HCT116 (cell line): ENCODE results near the gene HNF1B. TPM values are rescaled to one million over a fixed set of nuclear protein-coding genes. Genes with fewer than 3 reads are reported as not detected.

ENCODE experiments used
- ATAC-seq: fragments of 200-7000 bp; cut with Tn5 transposase; 2 replicates; pipeline ENCODE4 v1.9.1; 2020; ENCODE audit warnings: mild to moderate bottlenecking, moderate library complexity
- BruUV-seq: library from RNA; stranded (reverse); fragments of 400-500 nt; replicated peaks from 2 replicates; lab custom pipeline; 2021; lab: Mats Ljungman, UMichigan
- CTCF ChIA-PET: fragments of 300-600 bp; sonication (Branson Sonifier 250); formaldehyde crosslinking; loops from one replicate; lab custom pipeline; 2021; ENCODE audit warnings: antibody characterized with exemption; lab: Charles Lee
- POLR2A ChIA-PET: fragments of 300-600, 350-600 bp; sonication (Branson Sonifier 250); formaldehyde crosslinking; loops from one replicate; lab custom pipeline; 2021; ENCODE audit warnings: antibody characterized with exemption; lab: Charles Lee
- RAD21 ChIA-PET, 2 experiments: fragments of 300-600 bp; sonication (Branson Sonifier 250); formaldehyde crosslinking; loops; one replicate each; lab custom pipeline; 2023; ENCODE audit warnings: low total read pairs in 2 of 2; ENCODE audit not compliant: uncharacterized antibody in 2 of 2, unreplicated experiment in 2 of 2, low non-redundant PET in 1 of 2; lab: Charles Lee
- DNase-seq: peaks from one replicate; pipeline ENCODE4 v3.0.0-alpha.2; 2010; ENCODE audit warnings: low read depth, low spot score
- H2AFZ ChIP-seq: fragments of 200-600 bp; shearing (Covaris generic), sonication (generic); 2 replicates; pipeline ENCODE4 v1.6.1; 2017; ENCODE audit warnings: low read depth, mixed run types, mixed read lengths, antibody characterized with exemption, low read length; ENCODE audit not compliant: poor library complexity, severe bottlenecking
- H3K27ac ChIP-seq: 2 replicates; pipeline ENCODE4 v1.5.1; 2012; ENCODE audit warnings: low read depth, low read length
- H3K27me3 ChIP-seq: fragments of 200-600 bp; sonication (generic); 2 replicates; pipeline ENCODE4 v1.6.1; 2016; ENCODE audit warnings: mixed run types, low read length, mixed read lengths; ENCODE audit not compliant: insufficient read depth
- H3K36me3 ChIP-seq, 2 experiments: fragments of 200-500 bp in 1 of 2; fragments of 200-600 bp in 1 of 2; sonication (Bioruptor generic) in 1 of 2; sonication (generic) in 1 of 2; 2 replicates each; pipeline versions ENCODE4 v1.5.1 to v1.6.1; 2014 to 2016; ENCODE audit warnings: low read length in 2 of 2, inconsistent platforms in 1 of 2, mixed read lengths in 1 of 2, mixed run types in 1 of 2; ENCODE audit not compliant: insufficient read depth in 2 of 2, control insufficient read depth in 1 of 2
- H3K4me1 ChIP-seq, 2 experiments: fragments of 200-600 bp in 1 of 2; sonication (generic) in 1 of 2; 2 replicates each; pipeline versions ENCODE4 v1.5.1 to v1.6.1; 2012 to 2017; ENCODE audit warnings: low read length in 2 of 2, inconsistent platforms in 1 of 2, mild to moderate bottlenecking in 1 of 2, mixed read lengths in 1 of 2, mixed run types in 1 of 2, moderate library complexity in 1 of 2; ENCODE audit not compliant: insufficient read depth in 2 of 2, control insufficient read depth in 1 of 2
- H3K4me2 ChIP-seq: fragments of 200-600 bp; sonication (generic); 2 replicates; pipeline ENCODE4 v1.6.1; 2017; ENCODE audit warnings: mixed run types, low read length, mixed read lengths
- H3K4me3 ChIP-seq, 2 experiments: fragments of 200-600 bp in 1 of 2; sonication (generic) in 1 of 2; replicated peaks in 1 of 2; 2 replicates each; pipeline ENCODE4 v1.5.1; 2011 to 2016; ENCODE audit warnings: low read length in 2 of 2, control low read depth in 1 of 2, low read depth in 1 of 2, mild to moderate bottlenecking in 1 of 2, mixed read lengths in 1 of 2, mixed run types in 1 of 2
- H3K79me2 ChIP-seq: fragments of 200-600 bp; sonication (generic); 2 replicates; pipeline ENCODE4 v1.6.1; 2017; ENCODE audit warnings: mild to moderate bottlenecking, mixed run types, low read length, moderate library complexity, mixed read lengths; ENCODE audit not compliant: insufficient read depth
- H3K9ac ChIP-seq: fragments of 200-600 bp; sonication (generic); 2 replicates; pipeline ENCODE4 v1.6.1; 2016; ENCODE audit warnings: low read length, mixed read lengths
- H3K9me2 ChIP-seq: fragments of 200-600 bp; sonication (generic), shearing (Covaris generic); 2 replicates; pipeline ENCODE4 v1.6.1; 2017; ENCODE audit warnings: mixed run types, mild to moderate bottlenecking, moderate library complexity; ENCODE audit not compliant: insufficient read depth
- H3K9me3 ChIP-seq, 2 experiments: fragments of 200-500 bp in 1 of 2; fragments of 200-600 bp in 1 of 2; sonication (Bioruptor generic) in 1 of 2; sonication (generic) in 1 of 2; 2 replicates each; pipeline ENCODE4 v1.6.1; 2014 to 2017; ENCODE audit warnings: low read length in 2 of 2, mixed read lengths in 2 of 2, inconsistent platforms in 1 of 2, low read depth in 1 of 2, mild to moderate bottlenecking in 1 of 2, mixed run types in 1 of 2, moderate library complexity in 1 of 2; ENCODE audit not compliant: control insufficient read depth in 1 of 2, insufficient read depth in 1 of 2
- H4K20me1 ChIP-seq: fragments of 200-600 bp; sonication (generic), shearing (Covaris generic); 2 replicates; pipeline ENCODE4 v1.6.1; 2017; ENCODE audit warnings: mixed run types, mild to moderate bottlenecking, moderate library complexity; ENCODE audit not compliant: insufficient read depth
- CBX3 ChIP-seq: IDR thresholded peaks from 2 replicates; pipeline ENCODE4 v1.6.1; 2012; ENCODE audit warnings: low read depth
- CEBPB ChIP-seq: IDR thresholded peaks from 2 replicates; pipeline ENCODE4 v1.6.1; 2012; ENCODE audit warnings: low read depth
- RAD21 ChIP-seq: IDR thresholded peaks from 2 replicates; pipeline ENCODE4 v1.6.1; 2012; ENCODE audit warnings: low read depth, mild to moderate bottlenecking
- SRF ChIP-seq: IDR thresholded peaks from 2 replicates; pipeline ENCODE4 v1.6.1; 2012; ENCODE audit warnings: low read depth
- TCF7L2 ChIP-seq: IDR thresholded peaks from 2 replicates; pipeline ENCODE4 v1.7.0; 2011; ENCODE audit warnings: borderline replicate concordance, inconsistent platforms; ENCODE audit not compliant: insufficient read depth, insufficient read length; ENCODE audit errors: extremely low read depth
- intact Hi-C: fragments of 100-400 bp; cut with micrococcal nuclease; formaldehyde crosslinking; loops from 2 replicates; pipeline ENCODE4 v1.10.0; 2022
- total RNA-seq: library from RNA; stranded (reverse); gene quantifications from one replicate; pipeline ENCODE4 v1.2.1, GENCODE V29; 2021; ENCODE audit not compliant: unreplicated experiment
- TF ChIP-seq, protein P1 (sequence below): IDR thresholded peaks from 2 replicates; pipeline ENCODE4 v1.6.1; 2011; ENCODE audit warnings: mild to moderate bottlenecking, low read length, moderate library complexity; ENCODE audit not compliant: insufficient replicate concordance; ENCODE audit errors: extremely low read depth
- TF ChIP-seq, protein P2 (sequence below), 3 experiments: fragments of 200-600 bp in 1 of 3; sonication (generic) in 1 of 3; IDR thresholded peaks in 2 of 3; conservative IDR thresholded peaks in 1 of 3; 2 replicates each; pipeline ENCODE4 v1.5.1; 2012 to 2017; ENCODE audit warnings: low read depth in 2 of 3, low read length in 2 of 3, antibody characterized with exemption in 1 of 3, borderline replicate concordance in 1 of 3, control low read depth in 1 of 3, mild to moderate bottlenecking in 1 of 3, mixed read lengths in 1 of 3, mixed run types in 1 of 3, moderate library complexity in 1 of 3; ENCODE audit not compliant: insufficient read depth in 1 of 3

HNF1B gene
- total RNA-seq, 1 experiment from 2014 or later, result 3.6 TPM

DNA sequence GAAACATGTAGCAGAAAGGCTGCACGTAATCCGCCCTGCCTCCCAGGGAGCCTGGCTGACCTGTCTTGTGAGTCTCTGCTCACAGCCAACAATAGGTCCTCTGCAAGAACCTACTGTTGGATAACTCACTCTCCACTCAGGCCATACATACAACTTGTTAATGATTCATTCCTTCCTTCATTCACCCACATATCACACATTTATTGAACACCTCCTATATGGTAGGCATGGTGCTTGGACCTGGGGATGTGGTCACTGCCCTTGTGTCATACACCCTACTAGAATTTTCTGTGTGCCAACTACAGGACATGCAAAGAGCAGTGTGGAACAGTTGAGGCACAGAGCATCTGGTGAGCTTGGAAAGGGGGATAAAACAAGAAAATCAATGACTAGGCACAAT lies 28.1 kb upstream of the HNF1B start:
- Histone ChIP-seq H3K36me3 (no peaks in the 10 kb centered on the region), H3K9ac (no peak overlapping the region), H3K27me3 (no peaks in the 10 kb centered on the region), H3K4me1 (peaks cover 0 to 7% of the 10 kb centered on the region in 2 experiments; a peak in 1 of 4 replicates), H3K4me2 (no peak overlapping the region), H3K9me2 (no peaks in the 10 kb centered on the region), H3K4me3 (no peak overlapping the region), H3K27ac (no peak overlapping the region), H3K9me3 (no peaks in the 10 kb centered on the region), H2AFZ (no peak overlapping the region), H3K79me2 (no peaks in the 10 kb centered on the region), H4K20me1 (no peaks in the 10 kb centered on the region)
- ATAC-seq, result no peak
- CTCF ChIA-PET, result no interaction called here
- POLR2A ChIA-PET, result no interaction called here
- RAD21 ChIA-PET, result no interaction called here
- no TSS peak for BruUV-seq
- intact Hi-C loops, result no loop called here
- TF ChIP-seq CBX3, result no peak
- no peak for TF ChIP-seq RAD21
- TF ChIP-seq TCF7L2, result no peak
- DNase-seq, result no peak

GRCh38 chr17:37770631-37771518 lies 26.0 kb upstream of the HNF1B start:
- DNase-seq (peak; percentile 44), ATAC-seq (peak; percentile 91)
- no peaks in the 10 kb centered on the region for H3K79me2 ChIP-seq
- peak overlapping the region; percentile 21; the same call in 1 of the 2 replicates for H3K4me2 ChIP-seq
- H2AFZ ChIP-seq, result peak overlapping the region; percentile 70
- no peaks in the 10 kb centered on the region for H3K36me3 ChIP-seq
- intact Hi-C loops, result loop anchor here (1.0 to 2.0 kb wide), 3 partner anchors 70 to 244 kb away; no protein-coding TSS in a partner anchor
- no peaks in the 10 kb centered on the region for H3K27me3 ChIP-seq
- H3K9ac ChIP-seq, result no peak overlapping the region
- H3K4me3 ChIP-seq, result no peak overlapping the region
- RAD21 ChIA-PET, result interaction anchor here in 1 of 2 experiments (1.6 kb wide), 1 partner anchor 68 kb away, joined by 5 read pairs; no protein-coding TSS in a partner anchor
- no peaks in the 10 kb centered on the region for H3K9me3 ChIP-seq
- POLR2A ChIA-PET, result no interaction called here
- peaks cover 0 to 7% of the 10 kb centered on the region in 2 experiments; a peak in 1 of 4 replicates for H3K4me1 ChIP-seq
- H4K20me1 ChIP-seq, result no peaks in the 10 kb centered on the region
- H3K9me2 ChIP-seq, result no peaks in the 10 kb centered on the region
- BruUV-seq, result no TSS peak
- TF ChIP-seq, protein P1, sequence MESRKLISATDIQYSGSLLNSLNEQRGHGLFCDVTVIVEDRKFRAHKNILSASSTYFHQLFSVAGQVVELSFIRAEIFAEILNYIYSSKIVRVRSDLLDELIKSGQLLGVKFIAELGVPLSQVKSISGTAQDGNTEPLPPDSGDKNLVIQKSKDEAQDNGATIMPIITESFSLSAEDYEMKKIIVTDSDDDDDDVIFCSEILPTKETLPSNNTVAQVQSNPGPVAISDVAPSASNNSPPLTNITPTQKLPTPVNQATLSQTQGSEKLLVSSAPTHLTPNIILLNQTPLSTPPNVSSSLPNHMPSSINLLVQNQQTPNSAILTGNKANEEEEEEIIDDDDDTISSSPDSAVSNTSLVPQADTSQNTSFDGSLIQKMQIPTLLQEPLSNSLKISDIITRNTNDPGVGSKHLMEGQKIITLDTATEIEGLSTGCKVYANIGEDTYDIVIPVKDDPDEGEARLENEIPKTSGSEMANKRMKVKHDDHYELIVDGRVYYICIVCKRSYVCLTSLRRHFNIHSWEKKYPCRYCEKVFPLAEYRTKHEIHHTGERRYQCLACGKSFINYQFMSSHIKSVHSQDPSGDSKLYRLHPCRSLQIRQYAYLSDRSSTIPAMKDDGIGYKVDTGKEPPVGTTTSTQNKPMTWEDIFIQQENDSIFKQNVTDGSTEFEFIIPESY, result no peak
- TF ChIP-seq RAD21 (peak; percentile 85), SRF (no peak), CEBPB (no peak)
- TF ChIP-seq, protein P2, sequence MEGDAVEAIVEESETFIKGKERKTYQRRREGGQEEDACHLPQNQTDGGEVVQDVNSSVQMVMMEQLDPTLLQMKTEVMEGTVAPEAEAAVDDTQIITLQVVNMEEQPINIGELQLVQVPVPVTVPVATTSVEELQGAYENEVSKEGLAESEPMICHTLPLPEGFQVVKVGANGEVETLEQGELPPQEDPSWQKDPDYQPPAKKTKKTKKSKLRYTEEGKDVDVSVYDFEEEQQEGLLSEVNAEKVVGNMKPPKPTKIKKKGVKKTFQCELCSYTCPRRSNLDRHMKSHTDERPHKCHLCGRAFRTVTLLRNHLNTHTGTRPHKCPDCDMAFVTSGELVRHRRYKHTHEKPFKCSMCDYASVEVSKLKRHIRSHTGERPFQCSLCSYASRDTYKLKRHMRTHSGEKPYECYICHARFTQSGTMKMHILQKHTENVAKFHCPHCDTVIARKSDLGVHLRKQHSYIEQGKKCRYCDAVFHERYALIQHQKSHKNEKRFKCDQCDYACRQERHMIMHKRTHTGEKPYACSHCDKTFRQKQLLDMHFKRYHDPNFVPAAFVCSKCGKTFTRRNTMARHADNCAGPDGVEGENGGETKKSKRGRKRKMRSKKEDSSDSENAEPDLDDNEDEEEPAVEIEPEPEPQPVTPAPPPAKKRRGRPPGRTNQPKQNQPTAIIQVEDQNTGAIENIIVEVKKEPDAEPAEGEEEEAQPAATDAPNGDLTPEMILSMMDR (IDR thresholded peaks at IDR 0.05 in 2 of 3, conservative IDR thresholded peaks at IDR 0.05 in 1 of 3; ENCODE audit: borderline replicate concordance in 1 of 3, insufficient read depth in 1 of 3, low read depth in 2 of 3, low read length in 2 of 3), result peak; percentile 74 to 84 (median 81)
- H3K27ac ChIP-seq, result no peak overlapping the region
- CTCF ChIA-PET, result interaction anchor here (0.6 to 1.6 kb wide), 13 partner anchors 9 to 398 kb away, joined by 3 to 8 read pairs (median 4); partner anchors contain the start of gene HNF1B
